Mucosa of gallbladder (tissue), 1 donor: ENCODE results near the gene ZNF722. TPM values are rescaled to one million over a fixed set of nuclear protein-coding genes. Genes with fewer than 3 reads are reported as not detected.
"Not testable (repeated sequence)": the region's sequence is repeated elsewhere in the genome, so short reads cannot be mapped to it uniquely, and the experiment has no call there.

Experiments
- DNase-seq: peaks from one replicate; pipeline ENCODE4 v3.0.0-alpha.2; 2020; ENCODE audit warnings: low spot score
- total RNA-seq: library from RNA; stranded (reverse); gene quantifications from one replicate; pipeline ENCODE4 v1.2.1, GENCODE V29; 2021
- donor health status: DM: no; HTN: no; CAD: no.

Gene ZNF722
- not detected for total RNA-seq

DNA sequence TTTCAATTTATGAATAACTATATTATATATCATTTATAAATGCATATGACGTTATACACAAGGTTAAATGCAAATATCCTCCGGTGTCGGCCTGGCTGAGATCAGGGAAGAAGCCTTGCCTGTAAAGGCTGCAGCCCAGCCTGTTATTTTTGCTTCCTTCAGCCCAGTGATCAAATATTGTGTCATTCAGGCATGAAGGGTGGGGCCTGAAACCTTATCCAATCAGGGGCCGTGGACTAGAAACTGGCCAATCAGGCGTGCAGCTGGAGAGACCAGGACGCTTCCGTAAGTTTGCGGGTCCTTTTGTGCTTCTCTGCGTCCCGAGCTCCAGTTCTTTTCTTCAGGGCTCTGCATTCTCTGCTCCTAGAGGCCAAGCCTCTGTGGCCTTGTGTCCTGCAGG is at the start of gene ZNF722:
TSS of gene ZNF722 (plus strand) at position 301 of the 400 bp plus-strand sequence. CDS start 113 bp downstream, outside the sequence.
- no peak for DNase-seq

DNA sequence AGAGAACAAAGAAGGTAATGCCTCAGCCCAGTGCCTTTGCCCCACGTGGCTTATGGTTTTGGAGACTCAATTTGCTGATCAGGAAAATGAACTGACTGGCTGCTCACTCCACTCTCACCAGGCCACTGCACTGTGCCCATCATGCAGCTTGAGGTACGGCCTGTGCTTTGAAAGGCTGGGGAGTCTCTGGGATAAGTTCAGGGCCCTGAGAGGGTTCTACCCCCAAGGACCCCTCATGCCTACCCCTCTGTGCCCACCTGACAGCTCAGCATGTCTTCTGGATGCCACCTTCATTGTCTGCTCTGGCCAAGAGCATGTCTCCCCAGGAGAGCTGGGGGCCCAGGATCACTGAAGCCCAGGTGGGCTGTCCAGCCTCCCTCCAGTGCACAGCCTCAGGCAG is 45.5 kb upstream of the ZNF722 start:
- no peak for DNase-seq

DNA sequence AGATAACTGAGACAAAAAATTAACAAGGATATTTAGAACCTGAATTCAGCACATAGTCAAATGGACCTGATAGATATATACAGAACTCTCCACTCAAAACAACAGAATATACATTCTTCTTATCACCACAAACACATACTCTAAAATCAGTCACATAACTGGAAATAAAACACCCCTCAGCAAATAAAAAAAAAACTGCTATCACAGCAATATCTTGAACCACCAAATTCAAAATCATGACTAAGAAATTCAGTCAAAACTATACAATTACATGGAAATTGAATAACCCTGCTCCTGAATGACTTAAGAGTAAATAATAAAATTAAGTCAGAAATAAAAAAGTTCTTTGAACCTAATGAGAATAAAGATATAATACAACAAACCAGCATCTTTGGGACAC is 30.0 kb upstream of the ZNF722 start:
- no peak for DNase-seq

DNA sequence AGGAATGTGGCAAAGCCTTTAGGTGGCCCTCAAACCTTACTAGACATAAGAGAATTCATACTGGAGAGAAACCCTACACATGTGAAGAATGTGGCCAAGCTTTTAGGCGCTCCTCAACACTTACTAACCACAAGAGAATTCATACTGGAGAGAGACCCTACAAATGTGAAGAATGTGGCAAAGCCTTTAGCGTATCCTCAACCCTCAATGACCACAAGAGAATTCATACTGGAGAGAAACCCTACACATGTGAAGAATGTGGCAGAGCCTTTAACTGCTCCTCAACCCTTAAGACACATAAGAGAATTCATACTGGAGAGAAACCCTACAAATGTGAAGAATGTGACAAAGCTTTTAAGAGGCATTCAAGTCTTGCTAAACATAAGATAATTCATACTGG is 16.8 kb downstream of the ZNF722 start:
- not testable (repeated sequence) for DNase-seq

DNA sequence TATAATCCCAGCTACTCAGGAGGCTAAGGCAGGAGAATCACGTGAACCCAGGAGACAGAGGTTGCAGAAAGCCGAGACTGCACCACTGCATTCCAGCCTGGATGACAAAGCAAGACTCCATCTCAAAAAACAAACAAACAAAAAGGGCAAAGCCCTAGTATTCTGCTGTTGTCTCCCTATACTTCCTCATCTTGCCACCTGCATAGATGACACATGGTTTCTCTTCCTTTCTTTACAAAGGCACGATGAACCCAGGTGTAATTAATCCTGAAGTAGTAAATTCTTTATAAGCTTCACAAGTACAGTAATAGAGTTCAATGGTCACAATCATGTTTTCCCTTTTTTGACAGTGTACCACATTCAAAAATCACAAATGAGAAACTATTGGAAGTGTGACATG is 36.7 kb downstream of the ZNF722 start:
- no peak for DNase-seq

DNA sequence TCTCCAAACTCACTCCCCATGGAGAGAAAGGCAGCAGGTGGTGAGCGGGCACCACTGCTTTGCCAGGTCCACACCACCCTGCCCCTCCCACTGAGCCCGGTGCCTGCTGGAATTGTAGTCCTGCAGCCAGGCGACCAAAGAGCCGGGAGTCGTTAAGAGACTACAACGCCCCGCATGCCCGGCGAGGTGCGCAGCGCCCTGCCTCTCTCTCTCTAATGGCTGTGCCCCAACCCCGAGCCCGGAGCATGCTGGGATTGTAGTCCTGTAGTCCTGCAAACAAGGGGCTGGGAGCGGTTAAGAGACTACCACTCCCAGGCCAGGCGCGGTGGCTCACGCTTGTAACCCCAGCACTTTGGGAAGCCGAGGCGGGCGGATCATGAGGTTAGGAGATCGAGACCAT is 38.4 kb downstream of the ZNF722 start:
- DNase-seq: no peak

DNA sequence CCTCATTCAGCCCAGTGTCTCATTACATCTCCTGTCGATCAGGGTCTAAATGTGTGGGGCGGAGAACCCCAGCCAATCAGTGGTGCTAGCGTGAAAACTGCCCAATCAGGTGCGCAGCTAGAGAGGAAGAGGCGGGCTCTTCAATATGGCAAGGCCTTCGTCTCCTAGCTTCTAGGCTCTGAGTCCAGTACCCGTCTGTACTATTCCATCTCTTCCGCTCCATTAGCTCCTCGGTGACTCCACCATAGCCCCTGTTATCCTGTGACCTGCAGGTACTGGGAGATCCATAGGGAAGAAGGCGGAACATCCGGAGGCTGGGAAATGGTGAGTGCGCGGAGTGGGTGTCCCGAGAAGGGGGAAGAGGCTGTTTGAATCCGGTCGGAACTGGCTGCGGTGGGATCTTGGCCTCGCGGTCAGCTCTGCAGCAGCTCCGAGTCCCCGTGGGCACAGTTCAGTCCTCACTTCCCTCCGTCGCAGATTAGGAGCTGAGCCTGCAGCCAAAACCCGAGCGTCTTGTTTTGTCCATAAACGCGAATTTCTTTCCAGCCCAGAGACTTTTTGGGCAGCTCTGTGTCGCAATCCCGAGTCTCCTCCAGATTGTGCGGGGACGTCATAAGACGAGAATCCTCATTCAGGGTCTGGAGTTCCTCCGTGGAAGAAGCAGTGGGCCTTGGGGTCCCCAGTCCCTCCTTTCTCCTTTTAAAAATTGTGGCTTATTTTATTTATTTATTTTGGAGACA is 46.8 kb downstream of the ZNF722 start, which contains the start of gene ZNF727:
TSS of gene ZNF727 (plus strand) at position 134 of the 740 bp plus-strand sequence. CDS start at position 322, 188 bp downstream.
- DNase-seq: peak; percentile 72

DNA sequence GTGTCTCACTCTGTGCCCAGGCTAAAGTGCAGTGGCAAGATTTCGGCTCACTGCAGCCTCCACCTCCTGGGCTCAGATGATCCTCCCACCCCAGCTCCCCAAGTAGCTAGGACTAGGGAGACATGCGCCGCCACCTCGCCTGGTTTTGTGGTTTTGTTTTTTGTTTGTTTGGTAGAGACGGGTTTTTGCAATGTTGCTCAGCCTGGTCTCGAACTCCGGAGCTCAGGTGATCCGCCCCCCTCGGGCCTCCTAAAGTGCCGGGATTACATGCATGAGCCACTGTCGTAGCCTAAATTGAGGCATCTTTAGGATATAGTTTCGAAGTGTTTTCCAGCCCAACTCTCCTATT is 47.4 kb downstream of the ZNF722 start:
- DNase-seq: no peak

Other genes starting within 250 kb of the ZNF722 start
- gene ZNF727, start 46.6 kb downstream of the ZNF722 start, total RNA-seq: 4.0 TPM
- not detected for gene ZNF735, start 208.4 kb downstream of the ZNF722 start, total RNA-seq
- not detected for gene ZNF679, start 229.6 kb downstream of the ZNF722 start, total RNA-seq